ENCODE results near the gene PGAP3. TPM values are rescaled to one million over a fixed set of nuclear protein-coding genes. Genes with fewer than 3 reads are reported as not detected.

PGAP3 gene
- total RNA-seq, 1 donor: 10.9 TPM

DNA sequence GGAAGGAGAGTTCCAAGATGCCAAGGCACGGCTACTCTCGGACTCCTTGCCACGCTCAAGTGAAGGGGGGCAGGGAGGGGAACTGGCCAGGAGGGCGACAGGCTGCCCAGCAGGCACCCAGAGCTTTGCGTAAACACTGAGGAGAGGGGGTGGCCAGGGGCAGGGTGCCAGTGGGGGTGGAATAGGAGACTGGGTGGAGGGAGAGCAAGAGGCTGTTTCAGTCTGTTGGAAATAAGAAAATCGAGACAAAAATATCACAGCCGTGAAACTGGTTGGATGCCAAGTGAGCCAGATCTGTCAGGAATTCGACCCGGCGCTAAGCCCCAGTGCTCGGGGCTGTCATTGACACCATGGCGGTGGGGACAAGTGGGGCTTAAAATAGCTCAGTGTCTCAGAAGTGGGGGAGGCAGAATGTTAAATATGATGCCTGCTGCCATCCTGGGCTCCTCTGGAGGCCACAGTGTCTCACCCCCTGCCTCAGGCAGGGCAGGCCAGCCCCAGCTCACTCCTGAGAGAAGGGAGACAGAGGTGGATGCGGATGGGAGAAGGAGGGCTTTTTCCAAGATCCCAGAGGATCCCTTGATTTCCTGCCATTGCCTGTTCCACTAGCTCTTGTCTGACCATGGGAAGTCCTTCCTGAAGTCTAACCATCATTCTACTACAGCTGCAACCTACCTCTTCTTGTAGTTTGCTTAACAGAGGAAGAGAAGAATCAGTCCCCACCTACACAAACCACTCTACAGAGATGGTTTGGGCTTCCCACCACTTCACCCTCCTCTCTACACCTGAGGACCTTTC lies 10.1 kb downstream of the PGAP3 start:
- Histone ChIP-seq H3K79me2 (ENCODE audit: insufficient read depth, low read length) (no peaks in the 10 kb centered on the region), H4K20me1 (ENCODE audit: insufficient read depth, low read length) (peaks cover 8% of the 10 kb centered on the region), H2AFZ (ENCODE audit: low read length) (no peak overlapping the region), H3K4me1 (ENCODE audit: insufficient read depth, low read length) (no peaks in the 10 kb centered on the region), H3K4me3 (ENCODE audit: insufficient read depth, low read length) (no peak overlapping the region), H3K27me3 (ENCODE audit: insufficient read depth, low read length) (no peaks in the 10 kb centered on the region), H3K4me2 (ENCODE audit: insufficient read depth, low read length) (no peak overlapping the region), H3K36me3 (ENCODE audit: insufficient read depth, low read length) (no peaks in the 10 kb centered on the region), H3K27ac (ENCODE audit: low read depth, low read length) (no peak overlapping the region), H3K9me3 (ENCODE audit: low read depth, low read length) (no peaks in the 10 kb centered on the region)
- TF ChIP-seq, protein P1, sequence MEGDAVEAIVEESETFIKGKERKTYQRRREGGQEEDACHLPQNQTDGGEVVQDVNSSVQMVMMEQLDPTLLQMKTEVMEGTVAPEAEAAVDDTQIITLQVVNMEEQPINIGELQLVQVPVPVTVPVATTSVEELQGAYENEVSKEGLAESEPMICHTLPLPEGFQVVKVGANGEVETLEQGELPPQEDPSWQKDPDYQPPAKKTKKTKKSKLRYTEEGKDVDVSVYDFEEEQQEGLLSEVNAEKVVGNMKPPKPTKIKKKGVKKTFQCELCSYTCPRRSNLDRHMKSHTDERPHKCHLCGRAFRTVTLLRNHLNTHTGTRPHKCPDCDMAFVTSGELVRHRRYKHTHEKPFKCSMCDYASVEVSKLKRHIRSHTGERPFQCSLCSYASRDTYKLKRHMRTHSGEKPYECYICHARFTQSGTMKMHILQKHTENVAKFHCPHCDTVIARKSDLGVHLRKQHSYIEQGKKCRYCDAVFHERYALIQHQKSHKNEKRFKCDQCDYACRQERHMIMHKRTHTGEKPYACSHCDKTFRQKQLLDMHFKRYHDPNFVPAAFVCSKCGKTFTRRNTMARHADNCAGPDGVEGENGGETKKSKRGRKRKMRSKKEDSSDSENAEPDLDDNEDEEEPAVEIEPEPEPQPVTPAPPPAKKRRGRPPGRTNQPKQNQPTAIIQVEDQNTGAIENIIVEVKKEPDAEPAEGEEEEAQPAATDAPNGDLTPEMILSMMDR (IDR thresholded peaks at IDR 0.05; ENCODE audit: extremely low read depth, low read depth, low read length): no peak
- peak; percentile 52 for DNase-seq (ENCODE audit: insufficient read length, low spot score, missing footprints)

DNA sequence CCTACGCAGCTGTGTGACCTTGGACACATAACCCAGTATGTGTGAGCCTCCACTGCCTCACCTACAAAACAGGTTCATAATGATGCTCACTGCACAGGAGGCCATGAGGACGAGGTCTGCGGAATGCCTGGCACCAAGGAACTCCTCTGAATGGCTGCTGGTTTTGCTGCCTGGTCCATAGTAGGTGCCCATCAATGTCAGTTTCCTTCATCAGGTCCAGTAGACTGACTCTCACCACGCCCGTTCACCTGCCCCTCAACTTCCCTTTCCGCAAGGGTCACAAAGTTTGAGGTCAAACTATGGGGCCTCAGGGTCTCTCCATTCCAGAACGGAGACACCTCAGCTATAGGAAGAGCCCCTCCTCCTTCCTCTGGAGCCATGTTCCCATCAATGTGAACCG lies 10.8 kb downstream of the PGAP3 start:
- TF ChIP-seq, protein P1 (IDR thresholded peaks at IDR 0.05; ENCODE audit: extremely low read depth, low read depth, low read length): no peak
- Histone ChIP-seq H3K27me3 (ENCODE audit: insufficient read depth, low read length) (peaks cover under 1% of the 10 kb centered on the region), H3K36me3 (ENCODE audit: insufficient read depth, low read length) (no peaks in the 10 kb centered on the region), H3K4me2 (ENCODE audit: insufficient read depth, low read length) (no peak overlapping the region), H3K27ac (ENCODE audit: low read depth, low read length) (no peak overlapping the region), H4K20me1 (ENCODE audit: insufficient read depth, low read length) (peaks cover 8% of the 10 kb centered on the region), H3K4me1 (ENCODE audit: insufficient read depth, low read length) (no peaks in the 10 kb centered on the region), H3K79me2 (ENCODE audit: insufficient read depth, low read length) (no peaks in the 10 kb centered on the region), H3K4me3 (ENCODE audit: insufficient read depth, low read length) (no peak overlapping the region), H2AFZ (ENCODE audit: low read length) (no peak overlapping the region), H3K9me3 (ENCODE audit: low read depth, low read length) (no peaks in the 10 kb centered on the region)
- DNase-seq (ENCODE audit: insufficient read length, low spot score, missing footprints): peak; percentile 73

DNA sequence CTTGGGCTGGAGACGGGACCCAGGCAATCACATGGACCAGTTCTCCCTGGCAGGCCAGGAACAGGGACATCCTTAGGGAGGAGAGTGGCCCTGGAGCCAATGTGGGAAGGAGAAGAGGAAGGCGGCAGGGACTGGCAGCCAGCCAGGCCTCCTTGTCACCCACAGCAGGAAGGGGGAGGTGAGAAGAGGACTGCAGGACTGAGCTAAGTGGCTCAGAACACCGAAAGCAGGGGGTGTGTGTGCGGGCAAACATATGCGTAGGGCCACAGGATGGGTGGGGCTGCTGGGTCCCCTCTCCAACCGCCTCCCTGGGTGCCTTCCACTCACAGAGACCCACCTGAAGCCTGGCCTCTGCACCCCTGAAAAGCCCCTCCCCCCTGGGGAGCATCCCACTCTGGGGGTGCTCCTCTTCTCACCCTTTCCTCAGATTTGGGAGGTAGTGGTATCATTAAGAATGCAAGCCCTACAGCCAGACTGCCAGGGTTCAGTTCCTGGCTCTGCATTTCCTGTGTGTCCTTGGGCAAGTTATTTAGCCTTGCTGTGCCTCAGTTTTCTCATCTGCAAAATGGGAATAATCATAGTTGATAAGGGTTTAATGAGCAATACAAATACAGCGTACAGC lies 11.5 kb downstream of the PGAP3 start:
- Histone ChIP-seq H3K4me3 (ENCODE audit: insufficient read depth, low read length) (no peak overlapping the region), H3K4me2 (ENCODE audit: insufficient read depth, low read length) (no peak overlapping the region), H3K27ac (ENCODE audit: low read depth, low read length) (no peak overlapping the region), H3K36me3 (ENCODE audit: insufficient read depth, low read length) (no peaks in the 10 kb centered on the region), H2AFZ (ENCODE audit: low read length) (no peak overlapping the region), H3K4me1 (ENCODE audit: insufficient read depth, low read length) (no peaks in the 10 kb centered on the region), H3K27me3 (ENCODE audit: insufficient read depth, low read length) (peaks cover 8% of the 10 kb centered on the region), H3K79me2 (ENCODE audit: insufficient read depth, low read length) (no peaks in the 10 kb centered on the region), H4K20me1 (ENCODE audit: insufficient read depth, low read length) (peaks cover 8% of the 10 kb centered on the region), H3K9me3 (ENCODE audit: low read depth, low read length) (no peaks in the 10 kb centered on the region)
- TF ChIP-seq, protein P1 (IDR thresholded peaks at IDR 0.05; ENCODE audit: extremely low read depth, low read depth, low read length): no peak
- DNase-seq (ENCODE audit: insufficient read length, low spot score, missing footprints): peak; percentile 81

DNA sequence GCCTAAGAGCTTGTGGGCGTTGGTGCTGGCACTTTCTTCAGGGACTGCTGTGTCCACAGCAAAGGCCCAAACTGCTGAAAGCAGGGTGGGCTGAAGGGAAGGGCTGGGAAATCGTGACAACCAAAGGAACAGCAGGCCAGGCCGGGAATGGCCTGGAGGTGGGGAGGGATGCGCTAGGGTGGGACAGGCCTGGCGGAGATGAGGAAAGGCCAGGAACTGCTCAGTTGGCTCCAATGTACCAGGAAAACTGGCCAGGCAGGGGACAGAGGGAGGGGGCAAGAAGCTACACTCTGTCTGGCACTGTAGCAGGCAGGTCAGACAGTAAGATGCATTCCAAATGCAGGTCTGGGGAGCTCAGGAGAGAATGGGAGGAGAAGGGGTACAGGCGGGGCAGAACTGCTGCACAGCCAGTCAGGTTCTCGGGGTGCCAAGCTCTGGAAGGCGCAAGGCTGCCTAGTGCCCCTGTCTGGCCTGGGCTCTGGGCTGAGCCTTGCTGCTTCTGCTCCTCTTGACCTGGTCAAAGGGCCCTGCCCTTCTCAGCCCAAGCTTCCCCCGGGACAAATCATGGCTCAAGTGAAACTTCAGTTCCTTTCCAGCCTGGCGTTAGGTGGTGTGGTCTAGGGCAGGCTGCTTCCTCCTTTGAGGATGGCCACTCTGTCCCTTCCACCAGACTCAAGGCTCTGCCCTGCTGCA lies 12.3 kb downstream of the PGAP3 start:
- no peaks in the 10 kb centered on the region for H3K9me3 ChIP-seq (ENCODE audit: low read depth, low read length)
- no peak overlapping the region for H2AFZ ChIP-seq (ENCODE audit: low read length)
- peaks cover 8% of the 10 kb centered on the region for H4K20me1 ChIP-seq (ENCODE audit: insufficient read depth, low read length)
- no peak overlapping the region for H3K27ac ChIP-seq (ENCODE audit: low read depth, low read length)
- H3K4me2 ChIP-seq (ENCODE audit: insufficient read depth, low read length): no peak overlapping the region
- H3K36me3 ChIP-seq (ENCODE audit: insufficient read depth, low read length): no peaks in the 10 kb centered on the region
- DNase-seq (ENCODE audit: insufficient read length, low spot score, missing footprints): no peak
- no peaks in the 10 kb centered on the region for H3K4me1 ChIP-seq (ENCODE audit: insufficient read depth, low read length)
- peaks cover 16% of the 10 kb centered on the region for H3K27me3 ChIP-seq (ENCODE audit: insufficient read depth, low read length)
- no peaks in the 10 kb centered on the region for H3K79me2 ChIP-seq (ENCODE audit: insufficient read depth, low read length)
- TF ChIP-seq, protein P1 (IDR thresholded peaks at IDR 0.05; ENCODE audit: extremely low read depth, low read depth, low read length): no peak
- H3K4me3 ChIP-seq (ENCODE audit: insufficient read depth, low read length): no peak overlapping the region

Data from osteoblast (primary cell).